Activated CD4-positive, alpha-beta T cell treated with anti-CD3 and anti-CD28 coated beads, Interleukin-2, Interleukin-4, amounts not matched to agents 100 ng/mL and 50 ng/mL, durations not matched to agents 16 hours and 8 hours (primary cell): Measurements from ENCODE around the gene CCDC90B.

ENCODE experiments used
- DNase-seq: peaks from one replicate; pipeline ENCODE4 v3.0.0-alpha.2; 2020; ENCODE audit warnings: low spot score

CCDC90B gene

GRCh38 chr11:83235825-83236224 lies 50.3 kb downstream of the CCDC90B start:
- DNase-seq: no peak

- DNase-seq: no peak
Measured at GRCh38 chr11:83223457-83223856, 62.7 kb downstream of the CCDC90B start.

- no peak for DNase-seq
Measured at GRCh38 chr11:83222499-83222898, 63.7 kb downstream of the CCDC90B start.

- DNase-seq: no peak
Measured at GRCh38 chr11:83221694-83222093, 64.5 kb downstream of the CCDC90B start.

- DNase-seq: no peak
Measured at GRCh38 chr11:83220260-83220659, 65.9 kb downstream of the CCDC90B start.

- no peak for DNase-seq
Measured at GRCh38 chr11:83219095-83219494, 67.1 kb downstream of the CCDC90B start.
